Stimulated activated CD8-positive, alpha-beta memory T cell treated with anti-CD3 and anti-CD28 coated beads, Interleukin-2, amount 100 ng/mL, for 1 hour (primary cell): ENCODE measurements around the gene CSTF2.

ENCODE experiments used
- DNase-seq, 2 donors: peaks; one replicate each; pipeline ENCODE4 v3.0.0-alpha.2; 2020; ENCODE audit warnings: low read depth in 2 of 2

CSTF2 gene

DNA sequence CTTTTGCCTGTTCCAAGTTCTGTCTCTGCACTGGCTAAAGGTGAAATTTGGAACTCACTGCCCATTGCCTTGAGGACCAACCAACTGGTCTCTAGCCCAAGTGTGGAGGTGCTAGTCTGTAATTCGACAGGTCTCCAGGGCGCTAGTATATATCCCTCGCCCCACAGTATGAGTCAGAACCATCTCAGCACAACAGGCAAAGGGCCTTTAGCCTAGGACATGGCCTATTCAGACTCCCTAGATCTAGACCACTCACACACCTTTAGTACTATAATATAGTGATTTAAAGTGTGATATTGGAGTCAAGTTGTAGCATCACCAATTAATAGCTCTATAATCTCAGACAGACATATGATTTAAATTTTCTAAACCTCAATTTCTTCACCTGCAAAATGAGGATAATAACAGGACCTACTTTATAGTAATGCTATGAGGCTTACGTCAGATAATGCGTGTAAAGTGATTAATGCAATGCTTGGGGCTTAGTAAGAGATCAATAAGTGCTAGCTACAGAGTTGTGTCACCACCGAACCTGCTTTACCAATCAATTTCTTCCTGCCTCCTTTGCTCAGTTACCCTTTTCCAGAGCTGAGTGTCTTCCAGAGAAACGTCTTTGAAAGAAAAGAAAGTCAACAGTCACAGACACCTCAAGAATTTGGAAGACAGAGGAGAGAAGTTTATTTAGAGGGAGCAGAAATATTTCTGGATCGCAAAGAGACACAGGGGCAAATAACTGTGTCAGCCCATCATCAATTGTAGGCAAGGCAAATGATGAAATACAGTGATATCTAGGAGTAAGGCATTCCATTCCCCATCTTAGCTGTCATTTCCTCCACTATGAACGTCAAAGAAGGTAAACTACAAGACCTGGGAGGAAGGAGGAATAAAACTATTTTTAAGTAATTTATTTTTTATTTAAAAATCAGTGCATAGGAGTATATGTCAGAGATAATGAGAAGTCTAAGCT is 51.7 kb downstream of the CSTF2 start:
- DNase-seq, result no peak

DNA sequence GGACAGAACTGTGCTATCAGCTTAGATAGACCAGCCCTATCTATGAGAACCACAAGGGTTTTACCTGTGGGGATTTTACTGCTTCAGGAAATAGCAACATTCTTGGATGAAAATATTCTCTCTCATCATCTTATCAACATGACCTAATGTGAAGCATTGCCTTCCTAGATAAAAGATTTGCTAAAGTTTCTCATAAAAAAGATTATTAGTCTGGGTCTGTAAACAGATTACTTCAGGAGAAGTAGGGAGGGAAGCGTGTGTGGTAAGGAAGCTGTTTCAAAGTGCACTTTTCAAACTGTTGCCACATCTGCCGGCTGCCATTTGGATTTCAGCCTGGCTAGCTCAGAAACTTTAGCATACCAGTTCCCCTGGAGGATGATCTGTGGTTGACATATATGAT is 54.1 kb downstream of the CSTF2 start, which contains the start of gene NOX1:
NOX1 (minus strand) TSS at position 35 of the 400 bp plus-strand sequence. CDS start 220 bp downstream, outside the sequence.
- DNase-seq, result no peak

DNA sequence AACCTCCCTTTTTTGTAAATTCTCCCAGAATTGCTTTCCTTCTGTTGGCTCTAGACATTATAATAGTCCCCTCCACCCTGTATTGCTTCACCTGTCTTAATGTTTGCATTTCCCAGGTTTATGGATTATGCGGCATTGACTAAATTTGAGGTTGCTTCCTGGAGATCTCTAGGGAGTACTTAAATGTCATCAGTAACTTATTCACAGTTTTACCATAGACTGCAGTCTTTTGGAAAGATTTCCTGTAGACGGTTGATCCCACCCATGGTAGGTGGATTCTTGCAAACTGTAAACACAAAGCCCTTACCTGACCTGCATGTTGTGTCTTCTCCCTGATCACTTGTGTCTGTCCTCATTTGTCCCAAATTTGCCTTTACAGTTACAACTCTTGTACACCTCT is 60.2 kb downstream of the CSTF2 start:
- no peak for DNase-seq

DNA sequence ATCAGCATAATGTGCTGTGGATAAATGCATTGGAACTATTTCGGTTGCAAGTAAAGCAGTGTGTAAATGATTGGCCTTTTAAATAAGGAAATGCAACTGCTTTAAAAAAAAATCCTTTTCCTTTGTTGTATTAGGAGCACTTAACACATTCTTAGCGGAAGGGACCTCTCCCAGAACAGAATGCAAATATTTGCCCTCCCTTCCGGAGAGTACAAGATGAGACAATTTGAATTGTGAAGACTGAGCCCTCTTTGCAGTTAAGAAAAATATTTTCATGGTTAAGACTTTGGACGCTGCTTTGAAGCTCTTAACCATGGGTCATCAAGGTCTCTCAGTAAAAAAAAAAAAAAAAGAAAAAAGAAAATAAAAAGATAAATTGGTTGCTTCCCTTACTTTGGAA is 63.5 kb downstream of the CSTF2 start:
- DNase-seq, result no peak
